ENCODE results near the gene GNAT3.

Gene GNAT3

GRCh38 chr7:80500325-80500724, 11.5 kb downstream of the GNAT3 start:
- Histone ChIP-seq H3K36me3 (ENCODE audit: control insufficient read depth in 2 of 2, insufficient read depth in 1 of 2, low read length in 2 of 2) (no peaks in the 10 kb centered on the region), H3K9me3 (ENCODE audit: control insufficient read depth, insufficient read depth, low read depth, low read length) (no peaks in the 10 kb centered on the region), H3K4me1 (ENCODE audit: control insufficient read depth, insufficient read depth, low read length) (no peaks in the 10 kb centered on the region), H3K4me3 (ENCODE audit: low read depth, low read length) (no peak overlapping the region), H3K27ac (ENCODE audit: extremely low read depth, low read depth, low read length) (no peak overlapping the region)
- TF ChIP-seq MYNN (tag by site-specific recombination; IDR thresholded peaks at IDR 0.05; ENCODE audit: borderline replicate concordance) (no peak), IKZF3 (tag by site-specific recombination; IDR thresholded peaks at IDR 0.05) (no peak), ZNF202 (tag by site-specific recombination; IDR thresholded peaks at IDR 0.05; ENCODE audit: borderline replicate concordance) (no peak), PRDM1 (tag by site-specific recombination; IDR thresholded peaks at IDR 0.05) (no peak), ZNF843 (tag by site-specific recombination; IDR thresholded peaks at IDR 0.05) (no peak), ZNF146 (tag by site-specific recombination; IDR thresholded peaks at IDR 0.05) (no peak), ZNF530 (tag by site-specific recombination; IDR thresholded peaks at IDR 0.05; ENCODE audit: low read depth) (no peak), ZNF792 (tag by site-specific recombination; IDR thresholded peaks at IDR 0.05) (no peak), ZNF555 (tag by site-specific recombination; conservative IDR thresholded peaks at IDR 0.05) (no peak), ZNF335 (tag by site-specific recombination; conservative IDR thresholded peaks at IDR 0.05) (no peak), ZNF600 (tag by site-specific recombination; IDR thresholded peaks at IDR 0.05) (no peak), ZNF311 (tag by site-specific recombination; IDR thresholded peaks at IDR 0.05; ENCODE audit: borderline replicate concordance) (no peak), ZNF660 (tag by site-specific recombination; IDR thresholded peaks at IDR 0.05) (no peak), ZNF785 (tag by site-specific recombination; IDR thresholded peaks at IDR 0.05) (no peak)
- TF ChIP-seq, protein P1, sequence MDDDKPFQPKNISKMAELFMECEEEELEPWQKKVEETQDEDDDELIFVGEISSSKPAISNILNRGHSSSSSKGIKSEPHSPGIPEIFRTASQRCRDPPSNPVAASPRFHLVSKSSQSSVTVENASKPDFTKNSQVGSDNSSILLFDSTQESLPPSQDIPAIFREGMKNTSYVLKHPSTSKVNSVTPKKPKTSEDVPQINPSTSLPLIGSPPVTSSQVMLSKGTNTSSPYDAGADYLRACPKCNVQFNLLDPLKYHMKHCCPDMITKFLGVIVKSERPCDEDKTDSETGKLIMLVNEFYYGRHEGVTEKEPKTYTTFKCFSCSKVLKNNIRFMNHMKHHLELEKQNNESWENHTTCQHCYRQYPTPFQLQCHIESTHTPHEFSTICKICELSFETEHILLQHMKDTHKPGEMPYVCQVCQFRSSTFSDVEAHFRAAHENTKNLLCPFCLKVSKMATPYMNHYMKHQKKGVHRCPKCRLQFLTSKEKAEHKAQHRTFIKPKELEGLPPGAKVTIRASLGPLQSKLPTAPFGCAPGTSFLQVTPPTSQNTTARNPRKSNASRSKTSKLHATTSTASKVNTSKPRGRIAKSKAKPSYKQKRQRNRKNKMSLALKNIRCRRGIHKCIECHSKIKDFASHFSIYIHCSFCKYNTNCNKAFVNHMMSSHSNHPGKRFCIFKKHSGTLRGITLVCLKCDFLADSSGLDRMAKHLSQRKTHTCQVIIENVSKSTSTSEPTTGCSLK (tag by site-specific recombination; IDR thresholded peaks at IDR 0.05): no peak
- TF ChIP-seq, protein P2, sequence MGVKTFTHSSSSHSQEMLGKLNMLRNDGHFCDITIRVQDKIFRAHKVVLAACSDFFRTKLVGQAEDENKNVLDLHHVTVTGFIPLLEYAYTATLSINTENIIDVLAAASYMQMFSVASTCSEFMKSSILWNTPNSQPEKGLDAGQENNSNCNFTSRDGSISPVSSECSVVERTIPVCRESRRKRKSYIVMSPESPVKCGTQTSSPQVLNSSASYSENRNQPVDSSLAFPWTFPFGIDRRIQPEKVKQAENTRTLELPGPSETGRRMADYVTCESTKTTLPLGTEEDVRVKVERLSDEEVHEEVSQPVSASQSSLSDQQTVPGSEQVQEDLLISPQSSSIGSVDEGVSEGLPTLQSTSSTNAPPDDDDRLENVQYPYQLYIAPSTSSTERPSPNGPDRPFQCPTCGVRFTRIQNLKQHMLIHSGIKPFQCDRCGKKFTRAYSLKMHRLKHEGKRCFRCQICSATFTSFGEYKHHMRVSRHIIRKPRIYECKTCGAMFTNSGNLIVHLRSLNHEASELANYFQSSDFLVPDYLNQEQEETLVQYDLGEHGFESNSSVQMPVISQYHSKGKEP (tag by site-specific recombination; IDR thresholded peaks at IDR 0.05): no peak
- TF ChIP-seq, protein P3, sequence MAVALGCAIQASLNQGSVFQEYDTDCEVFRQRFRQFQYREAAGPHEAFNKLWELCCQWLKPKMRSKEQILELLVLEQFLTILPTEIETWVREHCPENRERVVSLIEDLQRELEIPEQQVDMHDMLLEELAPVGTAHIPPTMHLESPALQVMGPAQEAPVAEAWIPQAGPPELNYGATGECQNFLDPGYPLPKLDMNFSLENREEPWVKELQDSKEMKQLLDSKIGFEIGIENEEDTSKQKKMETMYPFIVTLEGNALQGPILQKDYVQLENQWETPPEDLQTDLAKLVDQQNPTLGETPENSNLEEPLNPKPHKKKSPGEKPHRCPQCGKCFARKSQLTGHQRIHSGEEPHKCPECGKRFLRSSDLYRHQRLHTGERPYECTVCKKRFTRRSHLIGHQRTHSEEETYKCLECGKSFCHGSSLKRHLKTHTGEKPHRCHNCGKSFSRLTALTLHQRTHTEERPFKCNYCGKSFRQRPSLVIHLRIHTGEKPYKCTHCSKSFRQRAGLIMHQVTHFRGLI (tag by site-specific recombination; IDR thresholded peaks at IDR 0.05): no peak
- TF ChIP-seq, protein P4, sequence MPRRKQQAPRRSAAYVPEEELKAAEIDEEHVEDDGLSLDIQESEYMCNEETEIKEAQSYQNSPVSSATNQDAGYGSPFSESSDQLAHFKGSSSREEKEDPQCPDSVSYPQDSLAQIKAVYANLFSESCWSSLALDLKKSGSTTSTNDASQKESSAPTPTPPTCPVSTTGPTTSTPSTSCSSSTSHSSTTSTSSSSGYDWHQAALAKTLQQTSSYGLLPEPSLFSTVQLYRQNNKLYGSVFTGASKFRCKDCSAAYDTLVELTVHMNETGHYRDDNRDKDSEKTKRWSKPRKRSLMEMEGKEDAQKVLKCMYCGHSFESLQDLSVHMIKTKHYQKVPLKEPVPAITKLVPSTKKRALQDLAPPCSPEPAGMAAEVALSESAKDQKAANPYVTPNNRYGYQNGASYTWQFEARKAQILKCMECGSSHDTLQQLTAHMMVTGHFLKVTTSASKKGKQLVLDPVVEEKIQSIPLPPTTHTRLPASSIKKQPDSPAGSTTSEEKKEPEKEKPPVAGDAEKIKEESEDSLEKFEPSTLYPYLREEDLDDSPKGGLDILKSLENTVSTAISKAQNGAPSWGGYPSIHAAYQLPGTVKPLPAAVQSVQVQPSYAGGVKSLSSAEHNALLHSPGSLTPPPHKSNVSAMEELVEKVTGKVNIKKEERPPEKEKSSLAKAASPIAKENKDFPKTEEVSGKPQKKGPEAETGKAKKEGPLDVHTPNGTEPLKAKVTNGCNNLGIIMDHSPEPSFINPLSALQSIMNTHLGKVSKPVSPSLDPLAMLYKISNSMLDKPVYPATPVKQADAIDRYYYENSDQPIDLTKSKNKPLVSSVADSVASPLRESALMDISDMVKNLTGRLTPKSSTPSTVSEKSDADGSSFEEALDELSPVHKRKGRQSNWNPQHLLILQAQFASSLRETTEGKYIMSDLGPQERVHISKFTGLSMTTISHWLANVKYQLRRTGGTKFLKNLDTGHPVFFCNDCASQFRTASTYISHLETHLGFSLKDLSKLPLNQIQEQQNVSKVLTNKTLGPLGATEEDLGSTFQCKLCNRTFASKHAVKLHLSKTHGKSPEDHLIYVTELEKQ (tag by site-specific recombination; IDR thresholded peaks at IDR 0.05; ENCODE audit: borderline replicate concordance): no peak
- ChIA-PET CTCF (no interaction called here), POLR2A (no interaction called here)
